HEK293 (cell line): Measurements from ENCODE around the gene TESK2.

Experiments used
- CTCF ChIA-PET: fragments of 350-600 bp; formaldehyde crosslinking; extraction: SDS; loops from one replicate; lab custom pipeline; 2021; ENCODE audit warnings: antibody characterized with exemption; lab: Yijun Ruan, JAX
- POLR2A ChIA-PET: fragments of 300-600 bp; formaldehyde crosslinking; extraction: SDS; loops from one replicate; lab custom pipeline; 2020; ENCODE audit warnings: antibody characterized with exemption, inconsistent platforms; lab: Yijun Ruan, JAX
- H3K27ac ChIP-seq: fragments of 200-500 bp; sonication (Bioruptor generic); 2 replicates; pipeline ENCODE4 v1.5.1; 2014; ENCODE audit warnings: low read depth, low read length, control low read depth, inconsistent platforms; ENCODE audit errors: extremely low read depth
- H3K36me3 ChIP-seq, 2 experiments: fragments of 200-500 bp in 1 of 2; sonication (Bioruptor generic) in 1 of 2; 1 replicate in 1 of 2; 2 replicates in 1 of 2; pipeline ENCODE4 v1.5.1; 2014 to 2017; ENCODE audit warnings: inconsistent platforms in 2 of 2, low read length in 2 of 2; ENCODE audit not compliant: control insufficient read depth in 2 of 2, insufficient read depth in 1 of 2
- H3K4me1 ChIP-seq: fragments of 200-500 bp; sonication (Bioruptor generic); 2 replicates; pipeline ENCODE4 v1.5.1; 2014; ENCODE audit warnings: mild to moderate bottlenecking, low read length, inconsistent platforms; ENCODE audit not compliant: control insufficient read depth, insufficient read depth
- H3K4me3 ChIP-seq: 2 replicates; pipeline ENCODE4 v1.5.1; 2011; ENCODE audit warnings: low read depth, mild to moderate bottlenecking, control low read depth, low read length, moderate library complexity
- H3K9me3 ChIP-seq: fragments of 200-500 bp; sonication (Bioruptor generic); 2 replicates; pipeline ENCODE4 v1.5.1; 2014; ENCODE audit warnings: low read depth, low read length, inconsistent platforms; ENCODE audit not compliant: control insufficient read depth, insufficient read depth
- GLIS2 ChIP-seq: fragments of 450-650 bp; formaldehyde crosslinking; IDR thresholded peaks from 2 replicates; pipeline ENCODE4 v1.5.1; 2016; ENCODE audit warnings: missing biosample characterization, missing genetic modification characterization
- HOXA7 ChIP-seq: sonication (generic); formaldehyde crosslinking; IDR thresholded peaks from 2 replicates; pipeline ENCODE4 v1.8.1; 2022; ENCODE audit warnings: missing genetic modification reagents, borderline replicate concordance
- MYNN ChIP-seq: fragments of 450-650 bp; formaldehyde crosslinking; IDR thresholded peaks from 2 replicates; pipeline ENCODE4 v1.5.1; 2016; ENCODE audit warnings: missing biosample characterization, missing genetic modification characterization, borderline replicate concordance
- OSR2 ChIP-seq: fragments of 450-650 bp; formaldehyde crosslinking; IDR thresholded peaks from 2 replicates; pipeline ENCODE4 v1.5.1; 2016; ENCODE audit warnings: missing biosample characterization, missing genetic modification characterization
- SP7 ChIP-seq: fragments of 450-650 bp; formaldehyde crosslinking; IDR thresholded peaks from 2 replicates; pipeline ENCODE4 v1.5.1; 2016; ENCODE audit warnings: missing biosample characterization, missing genetic modification characterization
- ZEB2 ChIP-seq: fragments of 450-650 bp; formaldehyde crosslinking; IDR thresholded peaks from 2 replicates; pipeline ENCODE4 v1.5.1; 2016; ENCODE audit warnings: missing biosample characterization, missing genetic modification characterization
- ZNF146 ChIP-seq: fragments of 450-650 bp; formaldehyde crosslinking; IDR thresholded peaks from 2 replicates; pipeline ENCODE4 v1.5.1; 2016; ENCODE audit warnings: missing biosample characterization, missing genetic modification characterization
- ZNF169 ChIP-seq: fragments of 450-650 bp; formaldehyde crosslinking; IDR thresholded peaks from 2 replicates; pipeline ENCODE4 v1.5.1; 2016; ENCODE audit warnings: missing biosample characterization, missing genetic modification characterization
- ZNF311 ChIP-seq: fragments of 450-650 bp; formaldehyde crosslinking; IDR thresholded peaks from 2 replicates; pipeline ENCODE4 v1.5.1; 2017; ENCODE audit warnings: missing biosample characterization, missing genetic modification characterization, borderline replicate concordance
- ZNF48 ChIP-seq: fragments of 450-650 bp; formaldehyde crosslinking; IDR thresholded peaks from 2 replicates; pipeline ENCODE4 v1.5.1; 2016; ENCODE audit warnings: missing biosample characterization, missing genetic modification characterization
- ZNF555 ChIP-seq: fragments of 450-650 bp; formaldehyde crosslinking; conservative IDR thresholded peaks from 2 replicates; pipeline ENCODE4 v1.5.1; 2017; ENCODE audit warnings: missing biosample characterization, mild to moderate bottlenecking, missing genetic modification characterization, inconsistent platforms
- ZNF664 ChIP-seq: fragments of 450-650 bp; formaldehyde crosslinking; IDR thresholded peaks from 2 replicates; pipeline ENCODE4 v1.5.1; 2016; ENCODE audit warnings: missing biosample characterization, missing genetic modification characterization
- ZNF701 ChIP-seq: fragments of 450-650 bp; formaldehyde crosslinking; IDR thresholded peaks from 2 replicates; pipeline ENCODE4 v1.5.1; 2016; ENCODE audit warnings: missing biosample characterization, missing genetic modification characterization
- ZNF707 ChIP-seq: fragments of 450-650 bp; formaldehyde crosslinking; IDR thresholded peaks from 2 replicates; pipeline ENCODE4 v1.5.1; 2016; ENCODE audit warnings: missing biosample characterization, missing genetic modification characterization
- ZNF776 ChIP-seq: fragments of 450-650 bp; formaldehyde crosslinking; IDR thresholded peaks from 2 replicates; pipeline ENCODE4 v1.5.0; 2017; ENCODE audit warnings: missing biosample characterization, missing genetic modification characterization, borderline replicate concordance
- ZNF837 ChIP-seq: fragments of 450-650 bp; formaldehyde crosslinking; IDR thresholded peaks from 2 replicates; pipeline ENCODE4 v1.5.1; 2016; ENCODE audit warnings: missing biosample characterization, missing genetic modification characterization
- ZSCAN30 ChIP-seq: fragments of 450-650 bp; IDR thresholded peaks from 2 replicates; pipeline ENCODE4 v1.5.1; 2018; ENCODE audit warnings: missing biosample characterization, mild to moderate bottlenecking, missing genetic modification characterization, moderate library complexity
- TF ChIP-seq, protein P1 (sequence below): fragments of 450-650 bp; formaldehyde crosslinking; IDR thresholded peaks from 2 replicates; pipeline ENCODE4 v1.5.1; 2016; ENCODE audit warnings: missing biosample characterization, missing genetic modification characterization
- TF ChIP-seq, protein P2 (sequence below): IDR thresholded peaks from 2 replicates; pipeline ENCODE4 v1.6.1; 2011; ENCODE audit warnings: mild to moderate bottlenecking, low read depth, low read length, borderline replicate concordance
- TF ChIP-seq, protein P3 (sequence below): fragments of 450-650 bp; formaldehyde crosslinking; IDR thresholded peaks from 2 replicates; pipeline ENCODE4 v1.5.1; 2016; ENCODE audit warnings: missing biosample characterization, missing genetic modification characterization
- TF ChIP-seq, protein P4 (sequence below): fragments of 450-650 bp; formaldehyde crosslinking; IDR thresholded peaks from 2 replicates; pipeline ENCODE4 v1.5.1; 2016; ENCODE audit warnings: missing biosample characterization, missing genetic modification characterization
- TF ChIP-seq, protein P5 (sequence below): fragments of 450-650 bp; formaldehyde crosslinking; IDR thresholded peaks from 2 replicates; pipeline ENCODE4 v1.5.1; 2016; ENCODE audit warnings: missing biosample characterization, missing genetic modification characterization

TESK2 gene

DNA sequence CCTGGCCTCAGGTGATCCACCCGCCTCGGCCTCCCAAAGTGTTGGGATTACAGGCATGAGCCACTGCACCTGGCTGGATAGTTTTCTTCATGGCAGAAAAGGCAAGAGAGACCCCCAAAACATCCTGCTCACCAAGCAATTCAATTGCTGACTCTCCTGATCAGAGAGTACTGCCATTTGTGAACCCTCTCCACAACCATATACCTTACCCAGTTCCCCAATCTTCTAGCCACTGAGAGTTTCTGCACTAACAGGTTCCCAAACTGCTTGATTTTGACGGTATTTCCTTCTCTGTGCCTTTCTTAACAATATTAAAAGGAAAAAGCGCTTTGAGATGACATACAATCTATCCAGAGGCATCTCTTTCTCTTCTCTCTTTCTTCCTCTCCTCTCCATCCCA lies 110.8 kb downstream of the TESK2 start:
- H3K4me3 ChIP-seq = no peak overlapping the region
- no peaks in the 10 kb centered on the region for H3K9me3 ChIP-seq
- peaks cover 3% of the 10 kb centered on the region; the same call in 1 of the 2 replicates for H3K4me1 ChIP-seq
- TF ChIP-seq MYNN (tag by site-specific recombination) = no peak
- TF ChIP-seq SP7 (tag by site-specific recombination) = no peak
- no peak for TF ChIP-seq ZNF776 (tag by site-specific recombination)
- no peak overlapping the region for H3K27ac ChIP-seq
- ChIA-PET POLR2A (no interaction called here), CTCF (interaction anchor here (0.8 kb wide), 1 partner anchor 20 kb away, joined by 5 read pairs; no protein-coding TSS in a partner anchor)
- no peaks in the 10 kb centered on the region for H3K36me3 ChIP-seq

DNA sequence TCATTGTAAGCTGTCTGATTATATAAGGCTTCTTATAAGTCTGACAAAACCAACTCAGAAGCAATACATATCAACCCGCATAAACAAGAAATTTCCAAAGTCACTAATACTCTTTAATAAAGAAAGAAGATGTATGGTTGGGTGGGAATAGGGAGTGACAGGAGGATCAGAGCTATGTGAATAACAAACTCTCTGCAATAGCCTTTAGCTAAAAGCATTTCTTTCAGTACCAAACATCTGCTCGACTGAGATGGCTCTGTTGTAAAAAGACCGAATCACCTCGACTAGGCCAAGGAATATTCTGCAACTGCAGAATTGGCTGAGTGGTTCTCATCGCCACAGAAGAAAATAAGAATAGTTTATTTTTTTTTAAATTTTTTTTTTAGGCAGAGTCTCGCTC lies 111.4 kb downstream of the TESK2 start:
- H3K4me1 ChIP-seq = peaks cover 3% of the 10 kb centered on the region; the same call in 1 of the 2 replicates
- no peaks in the 10 kb centered on the region for H3K9me3 ChIP-seq
- no peak overlapping the region for H3K4me3 ChIP-seq
- TF ChIP-seq, protein P1, sequence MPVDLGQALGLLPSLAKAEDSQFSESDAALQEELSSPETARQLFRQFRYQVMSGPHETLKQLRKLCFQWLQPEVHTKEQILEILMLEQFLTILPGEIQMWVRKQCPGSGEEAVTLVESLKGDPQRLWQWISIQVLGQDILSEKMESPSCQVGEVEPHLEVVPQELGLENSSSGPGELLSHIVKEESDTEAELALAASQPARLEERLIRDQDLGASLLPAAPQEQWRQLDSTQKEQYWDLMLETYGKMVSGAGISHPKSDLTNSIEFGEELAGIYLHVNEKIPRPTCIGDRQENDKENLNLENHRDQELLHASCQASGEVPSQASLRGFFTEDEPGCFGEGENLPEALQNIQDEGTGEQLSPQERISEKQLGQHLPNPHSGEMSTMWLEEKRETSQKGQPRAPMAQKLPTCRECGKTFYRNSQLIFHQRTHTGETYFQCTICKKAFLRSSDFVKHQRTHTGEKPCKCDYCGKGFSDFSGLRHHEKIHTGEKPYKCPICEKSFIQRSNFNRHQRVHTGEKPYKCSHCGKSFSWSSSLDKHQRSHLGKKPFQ = no peak
- no peak for TF ChIP-seq ZEB2
- TF ChIP-seq, protein P2, sequence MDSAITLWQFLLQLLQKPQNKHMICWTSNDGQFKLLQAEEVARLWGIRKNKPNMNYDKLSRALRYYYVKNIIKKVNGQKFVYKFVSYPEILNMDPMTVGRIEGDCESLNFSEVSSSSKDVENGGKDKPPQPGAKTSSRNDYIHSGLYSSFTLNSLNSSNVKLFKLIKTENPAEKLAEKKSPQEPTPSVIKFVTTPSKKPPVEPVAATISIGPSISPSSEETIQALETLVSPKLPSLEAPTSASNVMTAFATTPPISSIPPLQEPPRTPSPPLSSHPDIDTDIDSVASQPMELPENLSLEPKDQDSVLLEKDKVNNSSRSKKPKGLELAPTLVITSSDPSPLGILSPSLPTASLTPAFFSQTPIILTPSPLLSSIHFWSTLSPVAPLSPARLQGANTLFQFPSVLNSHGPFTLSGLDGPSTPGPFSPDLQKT = no peak
- no peak for TF ChIP-seq OSR2 (tag by site-specific recombination)
- no peak for TF ChIP-seq ZNF555 (tag by site-specific recombination)
- TF ChIP-seq, protein P3, sequence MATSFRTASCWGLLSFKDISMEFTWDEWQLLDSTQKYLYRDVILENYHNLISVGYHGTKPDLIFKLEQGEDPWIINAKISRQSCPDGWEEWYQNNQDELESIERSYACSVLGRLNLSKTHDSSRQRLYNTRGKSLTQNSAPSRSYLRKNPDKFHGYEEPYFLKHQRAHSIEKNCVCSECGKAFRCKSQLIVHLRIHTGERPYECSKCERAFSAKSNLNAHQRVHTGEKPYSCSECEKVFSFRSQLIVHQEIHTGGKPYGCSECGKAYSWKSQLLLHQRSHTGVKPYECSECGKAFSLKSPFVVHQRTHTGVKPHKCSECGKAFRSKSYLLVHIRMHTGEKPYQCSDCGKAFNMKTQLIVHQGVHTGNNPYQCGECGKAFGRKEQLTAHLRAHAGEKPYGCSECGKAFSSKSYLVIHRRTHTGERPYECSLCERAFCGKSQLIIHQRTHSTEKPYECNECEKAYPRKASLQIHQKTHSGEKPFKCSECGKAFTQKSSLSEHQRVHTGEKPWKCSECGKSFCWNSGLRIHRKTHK (tag by site-specific recombination) = no peak
- TF ChIP-seq ZNF707 (tag by site-specific recombination) = no peak
- TF ChIP-seq ZNF146 (tag by site-specific recombination) = no peak
- TF ChIP-seq ZSCAN30 = no peak
- TF ChIP-seq, protein P4, sequence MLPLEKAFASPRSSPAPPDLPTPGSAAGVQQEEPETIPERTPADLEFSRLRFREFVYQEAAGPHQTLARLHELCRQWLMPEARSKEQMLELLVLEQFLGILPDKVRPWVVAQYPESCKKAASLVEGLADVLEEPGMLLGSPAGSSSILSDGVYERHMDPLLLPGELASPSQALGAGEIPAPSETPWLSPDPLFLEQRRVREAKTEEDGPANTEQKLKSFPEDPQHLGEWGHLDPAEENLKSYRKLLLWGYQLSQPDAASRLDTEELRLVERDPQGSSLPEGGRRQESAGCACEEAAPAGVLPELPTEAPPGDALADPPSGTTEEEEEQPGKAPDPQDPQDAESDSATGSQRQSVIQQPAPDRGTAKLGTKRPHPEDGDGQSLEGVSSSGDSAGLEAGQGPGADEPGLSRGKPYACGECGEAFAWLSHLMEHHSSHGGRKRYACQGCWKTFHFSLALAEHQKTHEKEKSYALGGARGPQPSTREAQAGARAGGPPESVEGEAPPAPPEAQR (tag by site-specific recombination) = no peak
- no peak for TF ChIP-seq ZNF701
- no peak for TF ChIP-seq ZNF48 (tag by site-specific recombination)
- TF ChIP-seq, protein P5, sequence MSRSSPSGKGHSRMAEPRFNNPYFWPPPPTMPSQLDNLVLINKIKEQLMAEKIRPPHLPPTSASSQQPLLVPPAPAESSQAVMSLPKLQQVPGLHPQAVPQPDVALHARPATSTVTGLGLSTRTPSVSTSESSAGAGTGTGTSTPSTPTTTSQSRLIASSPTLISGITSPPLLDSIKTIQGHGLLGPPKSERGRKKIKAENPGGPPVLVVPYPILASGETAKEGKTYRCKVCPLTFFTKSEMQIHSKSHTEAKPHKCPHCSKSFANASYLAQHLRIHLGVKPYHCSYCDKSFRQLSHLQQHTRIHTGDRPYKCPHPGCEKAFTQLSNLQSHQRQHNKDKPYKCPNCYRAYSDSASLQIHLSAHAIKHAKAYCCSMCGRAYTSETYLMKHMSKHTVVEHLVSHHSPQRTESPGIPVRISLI (tag by site-specific recombination) = no peak
- no peak for TF ChIP-seq ZNF311 (tag by site-specific recombination)
- no peak for TF ChIP-seq ZNF664 (tag by site-specific recombination)
- TF ChIP-seq ZNF169 (tag by site-specific recombination) = no peak
- TF ChIP-seq HOXA7 (CRISPR knock-in tag) = no peak
- no peak for TF ChIP-seq GLIS2
- no peak for TF ChIP-seq ZNF837 (tag by site-specific recombination)
- TF ChIP-seq, all 188 proteins: peak for 0
- no peaks in the 10 kb centered on the region for H3K36me3 ChIP-seq
- CTCF ChIA-PET = interaction anchor here (0.6 to 0.8 kb wide), 2 partner anchors 19 to 130 kb away, joined by 3 to 5 read pairs; no protein-coding TSS in a partner anchor
- H3K27ac ChIP-seq = no peak overlapping the region
- POLR2A ChIA-PET = interaction anchor here (1.2 kb wide), 1 partner anchor 142 kb away, joined by 3 read pairs; the partner anchor contains the start of gene PRDX1
